PC-3 (cell line): Measurements from ENCODE around the gene SLC22A4. TPM values are rescaled to one million over a fixed set of nuclear protein-coding genes. Genes with fewer than 3 reads are reported as not detected.

Source experiments
- ATAC-seq: fragments of 200-7000 bp; cut with Tn5 transposase; 2 replicates; pipeline ENCODE4 v1.9.1; 2020; ENCODE audit warnings: mild to moderate bottlenecking, moderate library complexity
- BruUV-seq: library from RNA; stranded (reverse); fragments of 400-500 nt; replicated peaks from 2 replicates; lab custom pipeline; 2021; lab: Mats Ljungman, UMichigan
- CTCF ChIA-PET: fragments of 300-600 bp; sonication (Branson Sonifier 250); formaldehyde crosslinking; loops from one replicate; lab custom pipeline; 2022; ENCODE audit warnings: antibody characterized with exemption; lab: Charles Lee
- POLR2A ChIA-PET: fragments of 300-600 bp; sonication (Branson Sonifier 250); formaldehyde crosslinking; loops from one replicate; lab custom pipeline; 2022; ENCODE audit warnings: antibody characterized with exemption; ENCODE audit not compliant: unreplicated experiment; lab: Charles Lee
- DNase-seq: peaks from one replicate; pipeline ENCODE4 v3.0.0-alpha.2; 2015
- H2AFZ ChIP-seq: fragments of 300-600 bp; sonication (generic); 2 replicates; pipeline ENCODE4 v1.6.0; 2016; ENCODE audit warnings: antibody characterized with exemption, low read length
- H3F3A ChIP-seq: fragments of 300-600 bp; sonication (generic); one replicate; pipeline ENCODE4 v1.6.0; 2017; ENCODE audit warnings: antibody characterized with exemption, low read length, control low read depth, mild to moderate bottlenecking; ENCODE audit not compliant: unreplicated experiment
- H3K27ac ChIP-seq: fragments of 300-600 bp; sonication (generic); 2 replicates; pipeline ENCODE4 v1.5.1; 2016; ENCODE audit warnings: mild to moderate bottlenecking, low read length
- H3K27me3 ChIP-seq: fragments of 300-600 bp; sonication (generic); 2 replicates; pipeline ENCODE4 v1.6.1; 2016; ENCODE audit warnings: low read length, mixed read lengths
- H3K36me3 ChIP-seq: fragments of 300-600 bp; sonication (generic); 2 replicates; pipeline ENCODE4 v1.6.1; 2016; ENCODE audit warnings: low read depth, mixed run types, low read length, mixed read lengths
- H3K4me1 ChIP-seq: fragments of 300-600 bp; sonication (generic); 2 replicates; pipeline ENCODE4 v1.5.1; 2016; ENCODE audit warnings: low read length; ENCODE audit not compliant: insufficient read depth
- H3K4me2 ChIP-seq: fragments of 300-600 bp; sonication (generic); 2 replicates; pipeline ENCODE4 v1.6.0; 2016; ENCODE audit warnings: low read length
- H3K4me3 ChIP-seq: fragments of 300-600 bp; sonication (generic); 2 replicates; pipeline ENCODE4 v1.5.1; 2016; ENCODE audit warnings: mild to moderate bottlenecking, low read length, mixed read lengths
- H3K79me2 ChIP-seq: fragments of 300-600 bp; sonication (generic); 2 replicates; pipeline ENCODE4 v1.6.1; 2017; ENCODE audit warnings: low read length, mixed read lengths
- H3K9ac ChIP-seq: fragments of 300-600 bp; sonication (generic); 2 replicates; pipeline ENCODE4 v1.6.0; 2016; ENCODE audit warnings: mild to moderate bottlenecking, low read length
- H3K9me2 ChIP-seq: fragments of 300-600 bp; sonication (generic); replicated peaks from 2 replicates; pipeline ENCODE4 v1.6.1; 2016; ENCODE audit warnings: mixed run types, low read length, mixed read lengths
- H3K9me3 ChIP-seq: fragments of 300-600 bp; sonication (generic); 2 replicates; pipeline ENCODE4 v1.6.1; 2016; ENCODE audit warnings: low read length, mixed read lengths
- H4K20me1 ChIP-seq: fragments of 300-600 bp; sonication (generic); 2 replicates; pipeline ENCODE4 v1.6.1; 2016; ENCODE audit warnings: low read length, mixed read lengths
- CTCF ChIP-seq: fragments of 300-600 bp; sonication (generic); conservative IDR thresholded peaks from 2 replicates; pipeline ENCODE4 v1.5.1; 2017; ENCODE audit warnings: antibody characterized with exemption, low read depth, mild to moderate bottlenecking, low read length
- EZH2 ChIP-seq: fragments of 300-600 bp; sonication (generic); IDR thresholded peaks from one replicate; pipeline ENCODE4 v1.6.1; 2017; ENCODE audit warnings: antibody characterized with exemption, mild to moderate bottlenecking, low read length; ENCODE audit not compliant: unreplicated experiment
- EZH2phosphoT487 ChIP-seq: fragments of 300-600 bp; sonication (generic); IDR thresholded peaks from 2 replicates; pipeline ENCODE4 v1.6.1; 2018; ENCODE audit warnings: mild to moderate bottlenecking, antibody characterized with exemption, low read length, borderline replicate concordance
- intact Hi-C: fragments of 100-400 bp; cut with micrococcal nuclease; formaldehyde crosslinking; loops from 2 replicates; pipeline ENCODE4 v1.9.0; 2023
- total RNA-seq: library from RNA; depleted of rRNA; stranded (reverse); fragments of >200 nt; gene quantifications from 2 replicates; pipeline ENCODE4 v1.2.3, GENCODE V29; 2014

SLC22A4 gene
- total RNA-seq, 1 experiment from 2014 or later: 3.4 TPM

GRCh38 chr5:132272311-132273210 lies 21.6 kb upstream of the SLC22A4 start:
- Histone ChIP-seq H3K9me3 (no peaks in the 10 kb centered on the region), H4K20me1 (no peaks in the 10 kb centered on the region), H3K27ac (no peak overlapping the region), H3K9me2 (no peaks in the 10 kb centered on the region), H2AFZ (no peak overlapping the region), H3F3A (no peaks in the 10 kb centered on the region), H3K9ac (no peak overlapping the region), H3K27me3 (no peaks in the 10 kb centered on the region), H3K4me3 (no peak overlapping the region), H3K36me3 (no peaks in the 10 kb centered on the region), H3K4me1 (no peaks in the 10 kb centered on the region), H3K4me2 (no peak overlapping the region), H3K79me2 (no peaks in the 10 kb centered on the region)
- CTCF ChIA-PET: no interaction called here
- BruUV-seq: no TSS peak
- POLR2A ChIA-PET: no interaction called here
- DNase-seq (peak; percentile 56), ATAC-seq (peak; percentile 42)
- TF ChIP-seq CTCF (peak; percentile 72), EZH2 (no peak), EZH2phosphoT487 (no peak)
- intact Hi-C loops: no loop called here

- no peak overlapping the region for H2AFZ ChIP-seq
Observed at GRCh38 chr5:132273631-132274030, 20.6 kb upstream of the SLC22A4 start.

More at GRCh38 chr5:132273631-132274030, 20.6 kb upstream of the SLC22A4 start:
- DNase-seq: no peak
- no peak overlapping the region for H3K4me2 ChIP-seq
- CTCF ChIA-PET: no interaction called here
- H3K9me3 ChIP-seq: no peaks in the 10 kb centered on the region
- TF ChIP-seq EZH2: no peak
- no peak for TF ChIP-seq EZH2phosphoT487
- TF ChIP-seq CTCF: no peak
- no peaks in the 10 kb centered on the region for H3K9me2 ChIP-seq
- H3K4me3 ChIP-seq: no peak overlapping the region
- no peaks in the 10 kb centered on the region for H3K79me2 ChIP-seq
- POLR2A ChIA-PET: no interaction called here
- no peaks in the 10 kb centered on the region for H3K36me3 ChIP-seq
- no peak overlapping the region for H3K27ac ChIP-seq
- intact Hi-C loops: no loop called here
- H4K20me1 ChIP-seq: no peaks in the 10 kb centered on the region
- BruUV-seq: no TSS peak
- H3F3A ChIP-seq: no peaks in the 10 kb centered on the region
- H3K9ac ChIP-seq: no peak overlapping the region
- H3K27me3 ChIP-seq: no peaks in the 10 kb centered on the region
- H3K4me1 ChIP-seq: no peaks in the 10 kb centered on the region
- ATAC-seq: no peak
